SH-SY5Y (cell line): ENCODE data around the gene ZMYND15.

Experiments used
- GATA2 ChIP-seq: IDR thresholded peaks from 2 replicates; pipeline ENCODE4 v1.6.1; 2011; ENCODE audit warnings: mild to moderate bottlenecking, low read depth, low read length
- GATA3 ChIP-seq: IDR thresholded peaks from 2 replicates; pipeline ENCODE4 v1.6.1; 2011; ENCODE audit warnings: low read depth, mild to moderate bottlenecking, low read length, moderate library complexity

Gene ZMYND15

DNA sequence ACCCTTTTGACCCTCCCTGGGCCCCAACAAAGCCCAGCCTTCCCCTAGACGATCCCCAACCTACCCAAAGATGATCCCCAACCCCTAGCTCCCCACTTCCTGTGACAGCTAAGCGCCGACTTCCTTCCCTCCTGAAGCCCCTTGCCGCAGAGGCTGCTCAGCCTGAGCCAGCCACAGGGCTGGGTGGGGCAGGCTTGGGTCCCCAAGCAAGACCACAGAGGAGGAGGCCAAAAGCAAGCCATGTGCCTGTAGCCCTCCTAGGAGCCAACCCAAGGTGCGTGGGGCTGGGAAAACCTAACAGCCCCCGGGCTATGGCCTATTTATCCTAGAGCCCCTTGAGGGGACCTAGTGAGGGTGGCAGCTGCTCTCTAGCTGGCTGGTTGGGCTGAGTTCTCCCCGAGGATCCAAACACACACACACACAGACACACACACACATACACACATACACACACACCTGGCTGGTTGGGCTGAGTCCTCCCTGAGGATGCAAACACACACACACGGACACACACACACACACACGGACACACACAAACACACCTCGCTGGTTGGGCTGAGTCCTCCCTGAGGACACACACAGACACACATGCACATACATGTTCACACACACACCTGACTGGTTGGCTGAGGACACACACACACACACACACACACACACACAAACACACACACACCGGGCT, 24.4 kb upstream of the ZMYND15 start:
- TF ChIP-seq GATA2, result no peak
- TF ChIP-seq GATA3, result no peak

DNA sequence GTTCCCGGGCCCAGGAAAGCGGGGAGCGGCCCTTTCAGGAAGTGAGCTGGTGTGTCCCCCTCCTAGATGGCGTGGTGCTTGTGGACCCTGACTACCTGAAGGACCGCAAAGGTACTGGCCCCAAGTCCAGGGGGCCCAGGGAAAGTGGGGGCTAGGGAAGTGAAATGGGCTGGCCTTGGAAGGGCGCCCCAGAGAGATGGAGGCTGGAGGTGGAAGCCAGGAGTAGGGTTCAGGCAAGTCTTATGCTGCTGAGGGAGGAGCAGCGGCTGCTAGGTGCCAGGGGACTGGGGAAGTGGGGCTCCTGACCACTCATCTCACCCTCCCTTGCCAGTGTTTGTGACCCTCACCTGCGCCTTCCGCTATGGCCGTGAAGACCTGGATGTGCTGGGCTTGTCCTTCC, 23.6 kb upstream of the ZMYND15 start:
- TF ChIP-seq GATA3 (no peak), GATA2 (no peak)

GRCh38 chr17:4717791-4718190, 21.8 kb upstream of the ZMYND15 start:
- TF ChIP-seq GATA3 (no peak), GATA2 (no peak)

GRCh38 chr17:4718276-4718675, 21.4 kb upstream of the ZMYND15 start:
- TF ChIP-seq GATA2 (no peak), GATA3 (no peak)

- TF ChIP-seq GATA3 (no peak), GATA2 (no peak)
These were observed 20.5 kb upstream of the ZMYND15 start for GRCh38 chr17:4719146-4719545.

DNA sequence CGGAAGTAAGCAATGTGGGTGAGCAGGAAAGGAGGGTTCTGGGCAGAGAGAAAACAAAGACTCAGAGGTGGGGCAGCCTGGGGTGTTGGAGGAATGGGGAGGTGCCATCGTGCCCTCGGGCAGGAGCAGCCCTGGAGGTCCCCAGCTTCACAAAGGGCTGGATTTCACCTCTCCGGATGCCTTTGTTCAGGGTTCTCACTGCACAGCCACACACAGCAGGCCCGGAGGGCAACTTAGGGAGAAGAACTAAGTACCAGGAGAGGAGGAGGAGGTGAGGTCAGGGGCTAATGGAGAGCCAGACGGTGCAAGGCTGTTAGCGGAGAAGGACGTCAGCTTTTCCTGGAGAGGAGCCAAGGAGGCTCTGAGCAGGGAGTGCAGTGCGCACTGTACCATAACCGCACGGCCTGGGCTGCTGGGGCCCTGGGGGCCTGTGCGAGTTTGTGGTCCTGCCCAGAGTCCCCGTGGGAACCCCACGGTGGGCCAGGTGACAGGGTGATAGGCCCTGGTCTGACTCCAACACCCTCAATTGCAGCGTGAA, 19.9 kb upstream of the ZMYND15 start:
- no peak for TF ChIP-seq GATA2
- no peak for TF ChIP-seq GATA3

DNA sequence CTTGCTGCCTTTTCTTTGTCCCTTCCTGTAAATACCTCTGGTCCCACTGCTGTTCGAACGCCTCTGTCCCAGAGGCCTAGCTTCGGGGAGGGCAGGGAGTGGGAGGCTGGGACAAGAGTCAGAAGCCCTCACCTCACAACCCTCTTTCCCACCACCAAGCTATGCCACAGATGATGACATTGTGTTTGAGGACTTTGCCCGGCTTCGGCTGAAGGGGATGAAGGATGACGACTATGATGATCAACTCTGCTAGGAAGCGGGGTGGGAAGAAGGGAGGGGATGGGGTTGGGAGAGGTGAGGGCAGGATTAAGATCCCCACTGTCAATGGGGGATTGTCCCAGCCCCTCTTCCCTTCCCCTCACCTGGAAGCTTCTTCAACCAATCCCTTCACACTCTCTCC, 18.8 kb upstream of the ZMYND15 start:
- no peak for TF ChIP-seq GATA3
- TF ChIP-seq GATA2, result no peak

DNA sequence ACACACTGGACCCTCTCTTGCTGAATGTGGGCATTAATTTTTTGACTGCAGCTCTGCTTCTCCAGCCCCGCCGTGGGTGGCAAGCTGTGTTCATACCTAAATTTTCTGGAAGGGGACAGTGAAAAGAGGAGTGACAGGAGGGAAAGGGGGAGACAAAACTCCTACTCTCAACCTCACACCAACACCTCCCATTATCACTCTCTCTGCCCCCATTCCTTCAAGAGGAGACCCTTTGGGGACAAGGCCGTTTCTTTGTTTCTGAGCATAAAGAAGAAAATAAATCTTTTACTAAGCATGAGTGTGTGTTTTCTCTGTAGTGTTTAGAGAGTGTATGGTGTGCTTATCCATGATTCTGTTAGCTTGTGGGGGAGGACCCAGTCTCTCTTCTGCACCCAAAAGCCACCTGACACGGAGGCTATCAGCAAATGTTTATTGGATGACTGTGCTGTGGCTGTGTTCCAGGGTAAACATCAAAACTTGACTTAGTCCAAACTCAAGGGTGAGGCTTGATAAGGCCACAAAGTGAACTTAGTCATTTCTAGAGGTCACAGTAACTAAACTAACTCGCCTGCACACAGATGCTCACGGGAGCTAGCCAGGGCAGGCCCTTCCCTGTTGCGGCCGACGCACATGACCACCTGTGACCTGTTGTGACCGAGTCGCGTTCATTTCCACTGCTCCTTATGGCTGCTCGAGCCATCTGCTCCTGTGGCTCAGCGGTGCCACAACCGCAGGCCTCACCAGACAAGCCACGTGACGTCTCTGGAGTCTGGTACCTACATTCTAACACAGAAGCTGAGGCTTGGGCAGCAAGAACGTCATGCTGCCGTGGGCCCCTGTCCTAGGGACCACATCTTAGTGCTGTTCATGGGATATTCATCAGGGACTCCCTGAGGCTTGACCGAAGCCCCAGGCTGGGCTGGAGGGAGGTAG, 18.2 kb upstream of the ZMYND15 start:
- TF ChIP-seq GATA3 (no peak), GATA2 (no peak)

DNA sequence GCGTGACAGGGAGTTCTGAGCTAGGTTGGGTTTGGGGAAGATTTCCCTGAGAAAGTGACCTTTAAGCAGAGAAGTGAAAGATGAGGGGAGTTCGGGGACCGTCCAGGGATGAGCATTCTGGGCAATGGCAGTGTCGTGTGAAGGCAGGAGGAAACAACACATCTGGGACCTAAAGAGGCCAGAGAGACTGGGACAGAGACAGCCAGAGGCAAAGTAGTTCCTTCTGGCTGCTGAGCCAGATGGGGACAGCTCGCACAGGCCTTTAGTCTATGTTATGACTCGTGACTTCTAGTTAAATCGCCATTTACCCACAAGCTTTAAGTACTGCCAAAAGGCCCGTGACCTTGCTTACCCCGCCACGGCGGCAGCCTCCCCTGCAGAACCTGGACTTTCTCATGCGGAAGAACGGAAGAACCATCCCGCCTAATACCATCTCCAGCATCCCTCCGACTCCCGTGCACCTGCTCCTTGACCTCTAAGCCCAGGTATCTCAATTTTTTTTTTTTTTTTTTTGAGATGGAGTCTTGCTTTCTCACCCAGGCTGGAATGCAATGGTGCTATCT, 16.9 kb upstream of the ZMYND15 start:
- TF ChIP-seq GATA3, result no peak

DNA sequence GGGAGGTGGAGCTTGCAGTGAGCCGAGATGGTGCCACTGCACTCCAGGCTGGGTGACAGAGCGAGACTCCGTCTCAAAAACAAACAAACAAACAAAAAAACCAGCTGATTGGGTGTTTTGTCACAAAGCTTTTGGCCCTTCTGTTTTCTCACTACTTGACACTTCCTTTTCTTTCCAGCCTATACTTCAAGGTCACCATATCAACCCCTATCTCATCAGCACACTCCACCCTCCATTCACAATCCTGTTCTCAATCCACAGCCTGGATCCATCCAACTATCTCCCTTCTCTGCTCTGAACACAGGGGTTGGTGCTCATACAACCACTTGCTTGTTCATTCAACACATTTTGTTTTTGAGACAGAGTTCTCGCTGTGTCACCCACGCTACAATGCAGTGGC, 15.0 kb upstream of the ZMYND15 start:
- no peak for TF ChIP-seq GATA3
- TF ChIP-seq GATA2, result no peak

- no peak for TF ChIP-seq GATA3
- no peak for TF ChIP-seq GATA2
These were observed 13.9 kb upstream of the ZMYND15 start for GRCh38 chr17:4725646-4726310.

DNA sequence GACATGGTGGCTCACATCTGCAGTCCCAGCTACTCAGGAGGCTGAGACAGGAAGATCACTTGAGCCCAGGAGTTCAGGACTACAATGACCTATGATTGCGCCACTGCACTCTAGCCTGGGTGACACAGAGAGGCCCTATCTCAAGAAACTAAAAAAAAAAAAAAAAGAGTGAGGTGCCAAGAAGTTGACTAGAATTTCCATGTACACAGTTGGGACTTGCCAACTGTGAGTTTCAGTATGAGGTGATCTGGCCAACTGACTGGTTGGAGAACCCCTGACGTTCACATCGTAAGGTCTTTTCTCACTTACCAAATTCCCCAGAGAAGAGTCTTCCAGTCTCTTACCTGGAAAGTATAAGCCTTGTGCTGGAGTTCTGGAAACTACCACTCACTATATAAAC, 11.5 kb upstream of the ZMYND15 start:
- no peak for TF ChIP-seq GATA3
- no peak for TF ChIP-seq GATA2

- TF ChIP-seq GATA3 (no peak), GATA2 (no peak)
These were observed 6.5 kb upstream of the ZMYND15 start for GRCh38 chr17:4733073-4733531.
